Tibial artery (tissue), 4 donors: Measurements from ENCODE around the gene NR4A3.

Experiments used
- DNase-seq, 2 donors: peaks; one replicate each; pipeline ENCODE4 v3.0.0-alpha.2; 2019
- H3K27ac ChIP-seq, 2 donors: fragments of 200-600 bp; sonication (generic) in 1 of 2; 1 replicate in 1 of 2; 2 replicates in 1 of 2; pipeline ENCODE4 v1.5.1; 2018 to 2019; ENCODE audit warnings: mild to moderate bottlenecking in 1 of 2
- H3K27me3 ChIP-seq, 2 donors: fragments of 200-600 bp; sonication (generic) in 1 of 2; one replicate each; pipeline versions ENCODE4 v1.5.1 to v1.6.0; 2016 to 2019
- H3K36me3 ChIP-seq, 3 donors: fragments of 200-600 bp; sonication (generic) in 2 of 3; one replicate each; pipeline ENCODE4 v1.5.1; 2016 to 2019; ENCODE audit warnings: mild to moderate bottlenecking in 2 of 3
- H3K4me1 ChIP-seq, 4 donors: fragments of 200-600 bp; sonication (generic) in 2 of 4; 1 replicate in 3 of 4; 2 replicates in 1 of 4; pipeline ENCODE4 v1.5.1; 2016 to 2019
- H3K4me3 ChIP-seq, 2 donors: fragments of 200-600 bp; sonication (generic) in 1 of 2; 1 replicate in 1 of 2; 2 replicates in 1 of 2; pipeline ENCODE4 v1.5.1; 2018 to 2019; ENCODE audit warnings: mild to moderate bottlenecking in 2 of 2
- H3K9me3 ChIP-seq, 3 donors: fragments of 200-600 bp; sonication (generic) in 1 of 3; one replicate each; pipeline ENCODE4 v1.5.1; 2016 to 2019
- intact Hi-C: fragments of 100-400 bp; cut with DNase I; formaldehyde crosslinking; loops from one replicate; pipeline ENCODE4 v1.15.0; 2023; ENCODE audit warnings: low total_unique reads
- TF ChIP-seq, protein P1 (sequence below), 2 experiments: fragments of 200-600 bp in 1 of 2; fragments of 450-650 bp in 1 of 2; IDR thresholded peaks; one replicate each; pipeline ENCODE4 v1.5.1; 2017 to 2019; ENCODE audit warnings: antibody characterized with exemption in 2 of 2, mild to moderate bottlenecking in 1 of 2, moderate library complexity in 1 of 2

NR4A3 gene

GRCh38 chr9:99911600-99911999, 89.9 kb downstream of the NR4A3 start:
- TF ChIP-seq, protein P1, sequence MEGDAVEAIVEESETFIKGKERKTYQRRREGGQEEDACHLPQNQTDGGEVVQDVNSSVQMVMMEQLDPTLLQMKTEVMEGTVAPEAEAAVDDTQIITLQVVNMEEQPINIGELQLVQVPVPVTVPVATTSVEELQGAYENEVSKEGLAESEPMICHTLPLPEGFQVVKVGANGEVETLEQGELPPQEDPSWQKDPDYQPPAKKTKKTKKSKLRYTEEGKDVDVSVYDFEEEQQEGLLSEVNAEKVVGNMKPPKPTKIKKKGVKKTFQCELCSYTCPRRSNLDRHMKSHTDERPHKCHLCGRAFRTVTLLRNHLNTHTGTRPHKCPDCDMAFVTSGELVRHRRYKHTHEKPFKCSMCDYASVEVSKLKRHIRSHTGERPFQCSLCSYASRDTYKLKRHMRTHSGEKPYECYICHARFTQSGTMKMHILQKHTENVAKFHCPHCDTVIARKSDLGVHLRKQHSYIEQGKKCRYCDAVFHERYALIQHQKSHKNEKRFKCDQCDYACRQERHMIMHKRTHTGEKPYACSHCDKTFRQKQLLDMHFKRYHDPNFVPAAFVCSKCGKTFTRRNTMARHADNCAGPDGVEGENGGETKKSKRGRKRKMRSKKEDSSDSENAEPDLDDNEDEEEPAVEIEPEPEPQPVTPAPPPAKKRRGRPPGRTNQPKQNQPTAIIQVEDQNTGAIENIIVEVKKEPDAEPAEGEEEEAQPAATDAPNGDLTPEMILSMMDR (IDR thresholded peaks at IDR 0.05), result no peak
- H3K27me3 ChIP-seq, result no peaks in the 10 kb centered on the region
- peaks cover 0 to 12% (median 3%) of the 10 kb centered on the region in 4 donors for H3K4me1 ChIP-seq
- no peak for DNase-seq
- intact Hi-C loops, result no loop called here
- no peak overlapping the region for H3K4me3 ChIP-seq
- peaks cover 8 to 23% (median 18%) of the 10 kb centered on the region in 3 donors for H3K36me3 ChIP-seq
- no peaks in the 10 kb centered on the region for H3K9me3 ChIP-seq
- no peak overlapping the region for H3K27ac ChIP-seq
